Muscle of arm (tissue), 12 donors: ENCODE data around the gene MAP4K4. TPM values are rescaled to one million over a fixed set of nuclear protein-coding genes. Genes with fewer than 3 reads are reported as not detected.
A peak's percentile ranks its signal among the peaks of the same experiment; 100 is the strongest.

Experiments used
- DNase-seq: peaks from one replicate; pipeline ENCODE4 v3.0.0-alpha.2; 2013
- polyA plus RNA-seq, 12 donors: library from polyadenylated mRNA; unstranded; fragments of 120-200 nt; gene quantifications; one replicate each; pipeline ENCODE4 v1.2.1, GENCODE V29; 2013; ENCODE audit not compliant: insufficient read length in 12 of 12

Gene MAP4K4
- polyA plus RNA-seq, 12 donors = 104 to 439 (median 137) TPM

DNA sequence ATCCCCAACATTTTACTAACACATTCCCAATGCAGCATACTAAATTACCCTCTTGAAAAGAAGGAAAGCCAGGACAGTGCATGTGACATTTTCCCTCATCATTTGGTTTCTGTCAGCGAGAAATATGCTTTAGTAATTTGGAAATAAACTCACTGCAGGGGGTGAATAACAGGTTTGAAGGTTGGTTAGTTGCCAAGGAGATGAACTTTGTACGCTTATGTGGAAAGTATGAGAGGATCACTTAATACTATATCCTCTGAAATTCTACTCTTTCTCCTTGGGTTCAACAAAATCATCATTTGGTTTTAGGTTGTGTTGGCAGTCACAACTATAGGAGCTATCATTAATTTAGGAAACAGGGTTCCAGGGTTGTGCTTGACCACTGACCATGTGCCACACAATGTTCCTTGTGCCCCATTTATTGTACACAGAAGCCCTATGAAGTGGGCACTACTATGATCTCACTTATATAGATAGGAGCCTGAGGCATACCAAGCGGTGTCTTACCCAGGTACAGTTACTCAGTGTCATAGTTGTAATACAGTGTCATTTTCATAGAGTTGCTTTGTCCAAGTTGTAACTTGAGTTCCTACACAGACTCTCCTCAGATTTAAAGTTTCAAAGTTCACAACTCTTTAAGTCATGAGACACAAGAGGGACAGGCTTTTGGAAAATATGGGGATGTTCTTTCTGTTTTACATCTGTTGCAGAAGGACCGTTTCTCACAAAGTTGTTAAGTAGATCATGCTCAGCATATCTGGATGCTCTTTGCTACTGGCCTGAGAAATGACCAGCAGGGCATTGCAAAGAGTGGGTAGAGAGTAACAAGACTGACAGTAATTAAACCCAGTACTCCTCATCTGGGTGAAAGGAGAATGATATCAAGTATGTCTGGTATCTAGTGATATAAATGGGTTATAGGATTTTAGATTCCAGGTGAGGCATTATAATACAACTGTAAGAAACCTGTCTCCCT is 91.8 kb downstream of the MAP4K4 start:
- DNase-seq = no peak

DNA sequence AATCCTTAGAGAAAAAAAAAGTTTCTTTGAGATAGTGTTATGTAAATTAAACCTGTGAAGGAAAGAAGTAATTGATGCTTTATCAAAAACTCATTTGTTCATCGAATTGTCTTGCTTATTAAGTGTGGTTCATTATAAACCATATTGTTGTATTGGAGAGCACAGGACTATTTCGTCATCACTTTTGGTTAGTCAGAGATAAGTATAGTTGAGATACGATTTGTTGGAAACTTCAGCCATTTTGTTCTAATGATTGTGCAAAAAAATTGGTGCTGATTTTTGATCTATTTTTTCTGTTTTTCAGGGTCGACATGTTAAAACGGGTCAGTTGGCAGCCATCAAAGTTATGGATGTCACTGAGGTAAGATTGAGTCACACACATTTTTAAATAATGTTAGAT is 92.9 kb downstream of the MAP4K4 start:
- no peak for DNase-seq

DNA sequence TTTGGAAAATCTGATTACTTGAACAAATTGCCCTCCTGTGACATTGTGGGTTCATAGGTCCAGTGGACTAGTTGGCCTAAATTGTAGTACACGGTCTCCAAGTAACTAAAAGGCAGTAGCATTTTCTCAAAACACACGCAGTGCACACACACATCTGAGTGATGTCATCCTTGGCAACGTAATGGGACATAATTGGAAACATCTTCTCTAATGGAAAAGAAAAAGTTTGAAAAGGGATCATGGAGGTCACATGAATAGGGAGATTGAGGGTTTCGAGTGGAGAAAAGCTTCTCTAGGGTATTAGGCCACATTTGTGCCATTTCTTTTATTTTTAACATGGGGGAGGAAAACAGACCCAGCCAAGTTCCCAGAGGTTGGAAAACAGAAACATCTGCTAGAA is 93.3 kb downstream of the MAP4K4 start:
- peak; percentile 92 for DNase-seq

DNA sequence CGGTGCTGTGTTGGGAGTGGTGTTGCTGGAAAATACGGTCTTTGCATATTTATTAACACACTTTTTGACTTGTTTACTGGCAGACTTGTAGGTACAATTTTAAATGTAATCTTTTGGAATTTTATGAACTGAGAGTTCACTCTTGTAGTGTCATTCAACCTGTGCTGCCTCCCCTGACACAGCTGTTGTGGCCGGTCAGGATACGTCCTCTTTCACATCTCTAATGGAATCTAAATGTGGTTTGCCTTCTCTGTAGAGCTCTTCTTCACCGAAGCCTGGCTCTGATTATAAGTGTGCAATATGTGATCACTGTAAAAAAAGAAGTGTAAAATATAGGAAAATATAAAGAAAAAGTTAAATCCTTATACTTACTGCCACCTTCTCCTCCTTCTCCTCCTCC is 94.7 kb downstream of the MAP4K4 start:
- no peak for DNase-seq

DNA sequence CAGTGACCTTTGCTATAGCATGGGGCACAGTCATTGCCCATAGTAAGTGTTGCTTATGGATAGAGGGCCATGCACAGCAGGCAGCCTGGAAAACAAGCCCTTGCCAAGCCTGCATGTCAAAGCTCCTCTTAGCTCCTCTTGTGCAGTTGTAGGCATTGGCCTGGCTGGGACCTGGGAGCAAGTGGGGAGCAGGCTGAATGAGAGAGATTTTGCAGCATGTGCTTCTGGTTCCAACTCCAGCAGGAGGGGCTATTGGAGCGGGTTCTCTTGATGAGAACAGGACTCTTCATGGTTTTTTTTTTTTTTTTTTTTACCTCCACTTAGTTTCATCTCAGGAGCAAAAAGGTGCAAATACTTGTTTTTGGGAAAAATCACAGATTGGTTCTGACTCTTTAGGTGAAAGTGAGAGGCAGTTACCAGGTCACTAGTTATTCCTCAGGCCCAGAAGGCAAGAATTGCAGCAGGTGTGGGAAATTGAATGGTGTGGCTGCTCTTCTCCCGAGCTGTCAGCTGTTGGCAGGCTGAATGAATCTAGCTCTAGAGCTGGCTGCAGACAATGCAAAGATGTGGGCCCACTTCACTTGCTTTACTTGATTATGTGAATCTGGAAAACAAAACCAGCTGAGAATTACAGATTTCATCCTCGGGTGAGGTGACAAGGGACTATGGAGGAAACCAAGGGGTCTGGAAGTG is 95.9 kb downstream of the MAP4K4 start:
- no peak for DNase-seq

DNA sequence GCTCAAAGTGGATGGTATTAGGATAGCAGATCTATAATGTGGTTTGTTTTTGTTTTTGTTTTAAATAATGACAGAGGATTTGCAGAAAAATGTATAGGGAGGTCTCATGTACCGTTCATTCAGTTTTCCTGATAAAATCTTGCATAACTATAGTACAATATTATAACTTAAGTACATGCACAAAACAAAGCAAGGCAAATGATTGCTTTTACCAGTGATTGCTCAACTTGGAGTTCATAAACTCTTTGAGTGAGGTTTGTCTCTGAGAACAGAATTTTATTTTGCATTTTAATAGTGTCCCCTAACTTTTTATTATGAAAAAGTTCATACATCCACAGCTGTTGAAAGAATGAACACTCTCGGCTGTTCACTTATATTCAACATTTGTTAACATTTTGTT is 96.6 kb downstream of the MAP4K4 start:
- no peak for DNase-seq

DNA sequence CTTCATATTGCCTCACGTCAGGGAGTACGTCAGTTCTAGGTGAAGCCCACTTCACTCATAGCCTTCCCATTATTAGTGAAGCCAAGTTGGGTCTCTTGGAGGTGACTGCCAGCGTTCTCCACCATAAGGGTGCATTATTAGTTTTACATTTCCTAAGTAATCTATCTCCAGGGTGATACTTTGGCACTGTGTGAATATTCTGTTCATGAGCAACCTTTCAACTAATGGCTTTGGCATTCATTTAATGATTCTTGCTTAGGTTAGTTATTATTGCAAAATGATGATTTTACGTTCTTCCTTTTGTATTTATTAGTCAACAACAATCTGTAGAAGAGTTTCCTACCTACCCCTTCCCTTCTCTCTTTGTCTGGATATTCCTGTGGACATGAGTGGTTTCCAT is 97.5 kb downstream of the MAP4K4 start:
- no peak for DNase-seq

DNA sequence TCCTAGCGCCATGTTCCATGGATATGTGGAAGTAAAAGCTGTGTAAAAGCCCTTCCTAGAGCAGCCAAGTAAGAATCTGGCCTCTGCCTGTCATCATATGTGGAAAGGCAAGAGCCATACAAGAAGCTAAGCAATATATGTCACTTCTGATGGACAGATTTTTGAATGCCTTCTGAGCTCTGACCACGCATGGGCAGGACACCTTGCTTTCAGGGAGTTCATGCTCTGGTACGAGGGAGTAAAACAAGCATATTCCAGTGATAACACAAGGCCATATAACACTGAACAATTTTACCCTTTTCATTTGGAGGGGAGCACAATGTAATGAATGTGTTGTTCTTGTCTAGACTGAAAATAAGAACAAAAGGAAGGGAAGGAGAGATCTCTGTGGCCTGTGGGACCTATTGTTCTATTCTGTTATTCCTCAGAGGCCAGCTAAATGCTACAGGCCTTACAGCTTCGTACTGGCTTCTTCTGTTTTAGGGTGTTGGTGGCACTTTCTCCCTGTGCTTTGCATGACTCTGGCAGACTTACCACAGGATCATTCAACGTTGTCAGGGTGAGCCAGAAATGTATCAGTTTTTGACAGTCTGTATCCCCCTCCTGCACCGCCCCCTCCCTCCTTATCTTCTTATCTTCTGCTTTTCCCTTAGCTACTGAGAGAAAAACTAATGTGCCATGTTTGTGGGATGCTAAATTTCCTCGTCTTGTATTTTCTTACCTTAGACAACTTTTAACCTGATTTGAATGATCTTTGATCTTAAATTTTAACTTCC is 99.5 kb downstream of the MAP4K4 start:
- DNase-seq = no peak

DNA sequence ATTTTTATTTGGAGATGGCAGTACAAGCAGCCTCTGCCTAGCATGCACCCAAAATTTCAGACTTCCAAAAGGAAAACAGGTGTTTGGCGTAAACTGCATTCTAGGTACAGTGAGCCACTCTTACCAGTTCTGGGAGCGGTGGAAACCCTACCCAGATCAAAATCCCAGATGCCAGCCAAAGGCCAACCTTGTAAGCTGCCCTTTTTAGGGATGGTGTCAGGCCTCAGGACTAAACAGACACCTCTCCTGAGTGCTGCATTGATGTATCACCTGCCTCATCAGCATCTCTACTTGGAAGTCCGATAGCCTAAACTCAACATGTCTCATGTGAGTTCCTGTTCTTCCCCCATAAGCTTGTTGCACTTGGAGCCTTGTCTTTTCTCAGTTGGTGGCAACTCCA is 104.0 kb downstream of the MAP4K4 start:
- DNase-seq = no peak

DNA sequence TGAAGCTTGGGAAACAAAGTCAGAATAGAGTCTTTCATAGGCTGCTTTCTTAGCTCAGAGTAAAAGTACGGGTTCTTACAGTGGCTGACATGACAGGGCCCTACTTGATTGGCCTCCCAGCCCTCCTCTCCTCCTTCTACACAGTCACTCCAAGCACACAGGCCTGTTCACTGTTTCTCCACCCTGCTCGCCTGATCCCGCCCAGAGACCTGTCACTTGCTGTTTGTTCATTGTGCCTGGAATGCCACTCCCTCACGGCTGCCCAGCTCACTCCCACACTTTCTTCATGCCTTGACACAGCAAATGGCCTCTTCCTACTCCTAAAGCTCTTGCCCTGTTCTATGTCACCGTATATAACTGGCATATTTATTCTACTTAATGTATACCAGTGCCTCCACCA is 104.8 kb downstream of the MAP4K4 start:
- no peak for DNase-seq

DNA sequence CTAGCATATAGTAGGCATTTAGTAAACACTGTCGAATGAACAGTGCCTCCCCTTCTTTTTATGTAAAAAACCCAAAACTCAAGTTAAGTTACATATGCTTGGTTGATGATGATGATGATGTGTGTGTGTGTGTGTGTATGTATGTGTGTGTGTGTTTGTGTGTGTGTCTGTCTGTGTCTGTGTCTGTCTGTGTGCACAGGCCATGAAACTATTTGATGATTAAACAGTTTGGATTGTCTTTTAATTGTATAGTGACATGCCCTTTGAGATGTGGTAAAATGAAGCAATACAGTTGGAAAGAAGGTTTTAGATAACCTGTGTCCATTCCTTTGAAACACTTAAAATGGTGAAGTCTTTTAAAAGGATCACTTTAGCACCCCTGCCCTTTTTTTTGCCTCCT is 105.6 kb downstream of the MAP4K4 start:
- DNase-seq = no peak

DNA sequence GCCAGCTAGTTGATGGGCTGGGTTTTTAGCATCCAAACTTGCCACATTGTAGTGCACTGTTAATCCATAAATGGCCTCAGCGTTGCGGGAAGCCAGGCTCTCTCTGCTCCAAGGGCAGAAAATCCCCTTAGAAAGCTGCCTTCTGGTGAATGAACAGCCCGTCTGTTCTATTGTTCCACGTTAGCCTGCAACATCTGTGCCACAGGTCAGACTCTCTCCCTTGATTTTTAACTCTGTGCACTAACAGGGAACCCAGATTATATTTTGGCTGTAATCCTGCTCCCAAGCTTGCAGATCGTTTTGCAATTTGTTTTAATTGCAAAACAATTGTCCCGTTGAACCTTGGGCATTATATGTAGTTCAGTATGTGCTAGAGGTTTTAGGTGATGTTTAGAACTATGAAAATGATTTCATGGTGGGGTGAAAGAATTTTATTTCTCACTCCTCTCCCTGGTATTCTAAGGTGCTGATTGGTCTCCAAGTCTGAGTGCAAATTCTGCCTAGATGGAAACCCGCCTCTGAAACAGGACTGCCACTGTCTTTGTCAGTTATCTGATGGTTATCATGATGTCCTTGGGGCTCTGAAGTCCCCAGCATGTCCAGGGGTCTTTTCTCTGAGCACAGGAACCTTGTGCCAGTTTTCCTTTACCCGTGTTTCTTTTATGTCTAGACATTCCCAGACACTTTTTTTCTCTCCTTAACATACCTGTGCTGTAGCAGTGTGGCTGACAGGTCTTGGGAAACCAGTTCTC is 106.6 kb downstream of the MAP4K4 start:
- DNase-seq = no peak

DNA sequence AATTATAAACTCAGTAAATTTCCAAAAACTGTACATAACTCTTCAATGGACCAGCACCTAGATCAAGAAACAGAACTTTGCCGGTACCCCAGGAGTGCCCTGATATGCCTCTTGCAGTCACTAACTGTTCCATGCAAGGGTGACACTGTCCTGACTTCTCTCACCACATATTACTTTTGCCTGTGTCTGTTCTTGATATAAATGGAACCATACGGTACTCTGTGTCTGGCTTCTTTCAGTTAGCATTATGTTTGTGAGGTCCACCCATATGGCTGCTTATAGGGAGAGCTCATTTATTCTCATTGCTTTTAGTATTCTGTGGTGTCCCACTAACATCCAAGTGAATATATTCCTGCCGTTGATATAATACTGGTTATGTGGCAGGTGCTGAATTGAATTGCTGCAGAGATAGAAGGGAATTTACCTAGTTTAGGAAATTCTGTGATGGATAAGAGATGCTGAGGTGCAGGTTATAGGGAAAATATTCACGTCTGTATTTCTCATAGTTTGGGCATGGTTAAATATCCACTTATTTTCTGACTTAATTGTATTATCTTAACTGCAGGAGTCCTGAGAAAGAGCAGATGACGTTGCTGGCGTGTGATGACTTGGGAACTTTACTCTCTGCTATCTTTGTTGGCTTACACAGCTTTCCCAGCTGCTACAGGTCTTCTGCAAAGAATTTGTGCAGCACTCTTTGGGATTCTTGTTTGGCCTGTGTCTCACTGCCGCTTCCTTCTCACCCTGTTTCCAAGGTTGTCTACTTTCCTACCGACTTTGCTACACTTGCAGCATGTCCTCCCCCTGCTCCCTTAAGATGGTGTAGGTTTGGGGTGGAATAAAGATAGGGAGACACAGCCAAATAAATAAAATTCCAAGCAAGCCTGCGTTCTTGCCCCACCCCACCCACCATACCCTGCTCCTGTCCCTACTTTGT is 107.9 kb downstream of the MAP4K4 start:
- no peak for DNase-seq

DNA sequence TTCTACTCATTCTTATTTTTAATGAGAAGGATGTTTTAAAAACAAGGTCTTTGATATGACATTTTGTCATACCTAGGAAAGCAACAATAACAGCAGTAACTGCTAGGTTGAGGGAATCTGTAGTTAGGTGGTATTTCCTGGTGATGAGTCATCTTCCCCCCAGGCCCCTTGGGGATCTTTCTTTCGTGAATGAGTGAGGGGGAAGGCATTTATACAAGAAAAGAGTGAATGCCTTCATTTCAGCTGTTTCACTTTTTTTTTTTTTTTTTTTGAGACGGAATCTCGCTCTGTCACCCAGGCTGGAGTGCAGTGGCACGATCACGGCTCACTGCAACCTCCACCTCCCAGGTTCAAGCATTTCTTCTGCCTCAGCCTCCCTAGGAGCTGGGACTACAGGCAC is 108.6 kb downstream of the MAP4K4 start:
- no peak for DNase-seq

DNA sequence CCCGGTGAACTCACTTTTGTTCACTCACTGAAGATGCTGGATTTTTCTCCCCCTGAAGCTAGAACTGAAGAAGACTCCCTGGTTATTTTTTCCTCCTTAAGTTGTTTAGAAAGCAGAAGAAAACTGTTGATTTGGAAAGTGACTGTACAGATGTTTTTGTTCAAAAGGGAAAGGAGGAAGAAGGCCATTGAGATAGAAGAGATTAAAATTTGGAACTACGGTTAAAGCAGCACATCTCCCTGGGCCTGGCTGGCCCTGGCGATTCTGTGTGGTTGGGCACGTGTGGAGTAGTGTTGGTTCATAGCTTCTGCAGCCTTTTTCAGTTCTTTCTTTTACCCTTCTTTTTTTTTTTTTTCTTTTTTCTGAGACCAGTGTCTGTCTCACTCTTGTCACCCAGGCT is 109.2 kb downstream of the MAP4K4 start:
- no peak for DNase-seq

DNA sequence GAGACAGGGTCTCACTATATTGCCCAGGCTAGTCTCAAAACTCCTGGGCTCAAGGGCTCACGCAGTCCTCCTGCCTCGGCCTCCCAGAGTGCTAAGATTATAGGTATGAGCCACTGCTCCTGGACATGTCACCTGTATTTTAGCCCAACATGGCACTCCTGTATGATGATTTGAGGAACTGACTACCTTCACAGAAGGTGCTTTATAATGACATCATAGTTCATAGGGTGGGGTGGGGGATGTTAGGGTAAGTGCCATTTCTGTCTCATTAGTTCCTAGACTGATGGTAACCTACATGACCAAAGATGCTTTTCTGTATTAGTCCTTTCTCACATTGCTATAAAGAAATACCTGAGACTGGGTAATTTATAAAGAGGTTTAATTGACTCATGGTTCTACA is 109.7 kb downstream of the MAP4K4 start:
- no peak for DNase-seq

DNA sequence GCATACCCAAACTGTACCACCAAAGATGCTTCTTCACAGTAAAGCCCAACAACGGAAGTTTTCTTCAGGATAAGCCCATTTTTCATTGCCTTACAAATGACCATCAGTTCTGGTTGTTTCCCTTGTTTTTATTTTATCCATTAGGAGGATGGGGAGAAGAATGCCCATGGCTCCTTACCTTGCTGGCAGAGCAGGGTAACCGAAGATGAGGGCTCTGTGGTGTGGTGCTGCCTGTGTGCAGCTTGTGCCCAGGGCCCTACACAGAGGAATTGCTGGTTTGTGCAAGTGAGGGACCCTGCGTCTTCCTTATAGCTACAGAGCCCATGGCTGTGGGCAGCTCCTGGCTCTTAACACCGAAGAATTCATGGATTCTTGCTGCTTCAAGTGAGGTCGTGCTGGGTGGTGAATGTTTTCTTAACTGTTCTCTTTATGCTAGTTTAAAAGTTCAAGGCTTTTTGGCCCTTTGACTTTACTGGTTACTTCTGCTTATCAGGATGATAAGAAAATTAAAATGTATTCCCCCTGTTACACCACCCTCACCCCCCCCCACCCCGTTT is 110.6 kb downstream of the MAP4K4 start:
- no peak for DNase-seq

DNA sequence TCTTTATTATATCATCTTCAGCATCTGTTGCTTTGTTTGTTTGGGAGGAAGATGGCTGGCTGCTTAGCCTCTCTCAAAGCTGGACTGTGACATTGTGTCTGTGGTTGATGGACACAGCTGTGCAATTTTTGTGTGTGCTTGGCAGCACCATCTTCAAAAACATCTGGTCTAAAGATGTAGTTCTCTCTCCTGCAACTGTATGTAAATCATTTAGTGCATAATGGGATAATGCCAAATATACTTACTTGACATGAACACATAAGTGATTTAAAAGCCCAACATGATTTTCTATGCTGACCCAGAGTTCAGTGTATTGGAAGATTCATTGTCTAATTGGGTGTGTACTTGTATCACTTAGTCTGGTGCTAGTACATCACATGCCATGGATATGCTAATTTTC is 112.2 kb downstream of the MAP4K4 start:
- peak; percentile 72 for DNase-seq

DNA sequence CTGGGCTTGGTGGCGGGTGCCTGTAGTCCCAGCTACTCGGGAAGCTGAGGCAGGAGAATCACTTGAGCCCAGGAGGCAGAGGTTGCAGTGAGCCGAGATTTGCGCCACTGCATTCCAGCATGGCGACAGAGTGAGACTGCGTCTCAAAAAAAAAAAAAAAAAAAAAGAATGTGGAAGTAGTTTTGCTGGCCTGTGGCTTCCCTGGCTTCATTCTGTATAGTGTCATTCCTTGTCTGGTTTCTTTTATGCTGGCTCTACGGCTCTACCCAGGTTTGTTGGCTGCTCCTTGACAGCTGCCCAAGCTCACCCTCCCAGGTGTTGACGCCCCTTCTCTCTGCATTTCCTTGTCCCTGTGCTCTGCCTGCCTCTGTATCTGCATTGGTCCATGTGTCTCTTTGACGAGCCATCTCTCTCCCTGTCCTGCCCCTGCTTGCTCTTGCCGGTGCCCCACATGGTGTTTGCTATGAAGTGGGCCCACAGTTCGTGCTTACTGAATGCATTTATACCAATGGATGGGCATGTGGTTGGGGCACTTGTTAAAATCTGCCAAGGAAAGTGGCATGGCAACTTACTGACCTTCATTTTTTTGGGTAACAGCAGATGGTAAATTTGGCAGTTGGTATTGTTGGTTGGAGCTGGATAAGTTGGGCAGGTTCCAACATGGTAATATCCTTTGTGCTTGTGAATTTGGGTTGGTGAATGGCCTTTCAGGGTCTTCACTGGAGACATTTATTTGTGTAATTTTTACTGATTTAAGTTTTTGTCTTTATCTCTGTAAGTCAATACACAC is 113.9 kb downstream of the MAP4K4 start:
- no peak for DNase-seq
